CD4-positive, alpha-beta T cell treated with Interleukin-15 for 1 hour (primary cell): ENCODE data around the gene CDCA7.
"Not testable (repeated sequence)": the region's sequence is repeated elsewhere in the genome, so short reads cannot be mapped to it uniquely, and the experiment has no call there.

ENCODE experiments used
- DNase-seq: peaks from one replicate; pipeline ENCODE4 v3.0.0-alpha.2; 2020

CDCA7 gene

GRCh38 chr2:173370198-173370597, 15.5 kb downstream of the CDCA7 start:
- DNase-seq, result no peak

- DNase-seq, result no peak
Observed at GRCh38 chr2:173371023-173371422, 16.4 kb downstream of the CDCA7 start.

DNA sequence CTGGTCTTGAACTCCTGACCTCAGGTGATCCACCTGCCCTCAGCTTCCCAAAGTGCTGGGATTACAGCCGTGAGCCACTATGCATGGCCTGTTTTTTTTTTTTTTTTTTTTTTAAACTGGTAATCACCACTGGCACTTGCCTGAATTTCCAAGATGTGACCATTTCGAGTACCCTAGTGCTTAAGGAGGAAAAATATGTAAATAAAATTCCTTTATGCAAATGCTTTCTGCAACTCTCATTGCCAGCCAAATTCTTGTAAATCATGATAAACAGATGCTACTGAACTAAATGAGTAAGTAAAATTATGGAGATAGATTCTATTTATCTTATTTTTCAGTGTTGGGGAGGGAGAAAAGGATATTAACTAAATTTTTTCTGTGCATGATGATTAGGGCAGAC, 18.6 kb downstream of the CDCA7 start:
- no peak for DNase-seq

DNA sequence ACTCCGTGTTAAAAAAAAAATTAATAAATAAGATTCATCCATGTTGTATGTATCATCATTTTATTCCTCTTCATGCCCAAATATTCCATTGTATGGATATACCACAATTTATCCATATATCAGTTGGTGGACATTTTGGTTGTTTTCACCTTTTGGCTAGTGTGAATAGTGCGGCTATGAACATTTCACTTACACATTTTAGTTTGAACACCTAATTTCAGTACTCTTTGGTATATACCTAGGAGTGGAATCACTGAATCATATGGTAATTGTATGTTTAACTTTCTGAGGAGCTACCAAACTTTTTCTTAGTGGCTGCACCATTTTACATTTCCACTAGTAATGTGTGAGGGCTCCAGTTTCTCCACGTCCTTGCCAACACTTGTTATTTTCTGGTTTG, 20.0 kb downstream of the CDCA7 start:
- no peak for DNase-seq

DNA sequence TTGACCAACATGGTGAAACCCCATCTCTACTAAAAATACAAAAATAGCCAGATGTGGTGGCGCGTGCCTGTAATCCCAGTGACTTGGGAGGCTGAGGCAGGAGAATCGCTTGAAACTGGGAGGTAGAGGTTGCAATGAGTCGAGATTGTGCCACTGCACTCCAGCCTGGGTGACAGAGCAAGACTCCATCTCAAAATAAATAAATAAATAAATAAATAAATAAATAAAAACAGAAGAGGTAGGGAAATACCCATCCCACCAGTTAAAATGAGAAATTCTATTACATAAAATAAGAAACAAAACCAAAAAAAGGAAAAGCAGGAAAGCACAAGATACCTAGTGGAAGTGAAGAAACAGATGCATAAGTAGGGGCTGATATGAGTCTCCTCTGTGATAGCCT, 30.9 kb downstream of the CDCA7 start:
- not testable (repeated sequence) for DNase-seq

GRCh38 chr2:173386021-173386737, 31.5 kb downstream of the CDCA7 start:
- DNase-seq, result no peak

- DNase-seq, result no peak
Observed at GRCh38 chr2:173386738-173387065, 32.0 kb downstream of the CDCA7 start.

DNA sequence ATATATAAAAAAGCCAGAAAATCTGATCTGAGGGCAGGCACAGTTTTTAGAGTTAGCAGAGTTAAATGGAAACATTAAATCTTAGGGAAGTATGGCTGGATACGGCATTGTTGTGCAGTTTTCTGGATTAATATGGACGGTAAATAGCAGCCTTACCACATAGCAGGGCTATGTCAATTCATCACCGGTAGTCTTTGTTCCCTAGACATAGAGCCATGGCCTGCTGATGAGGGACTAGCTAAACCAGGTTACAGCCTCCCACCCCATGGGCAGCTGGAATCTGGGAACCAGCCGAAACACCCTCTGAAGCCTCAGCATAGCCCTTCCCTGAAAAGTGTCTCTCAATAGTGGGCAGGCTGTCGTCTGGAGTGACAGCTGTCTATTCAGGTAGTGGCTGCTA, 32.4 kb downstream of the CDCA7 start:
- DNase-seq, result no peak

- DNase-seq, result no peak
Observed at GRCh38 chr2:173387660-173388059, 33.0 kb downstream of the CDCA7 start.

- no peak for DNase-seq
Observed at GRCh38 chr2:173388795-173389194, 34.1 kb downstream of the CDCA7 start.

DNA sequence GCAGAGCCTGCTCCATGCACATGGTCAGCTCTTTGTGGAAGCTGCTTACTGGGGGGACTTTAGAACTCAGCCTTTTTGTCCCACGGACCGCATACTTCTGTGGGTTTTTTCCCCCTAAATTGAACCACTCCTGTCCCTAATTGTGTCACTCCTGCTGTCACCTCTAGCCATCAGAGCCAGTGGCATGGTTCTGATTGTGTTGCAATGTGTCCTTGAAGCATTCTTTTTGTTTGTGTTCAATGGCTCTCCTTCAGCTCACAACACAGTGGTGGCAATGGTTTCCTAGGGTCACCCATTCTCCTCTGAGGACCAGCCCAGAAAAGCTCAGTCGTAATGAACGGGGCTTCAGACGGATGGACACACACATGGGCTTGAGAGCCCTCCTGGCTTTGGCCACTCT, 35.4 kb downstream of the CDCA7 start:
- no peak for DNase-seq

- DNase-seq, result no peak
Observed at GRCh38 chr2:173392731-173393130, 38.1 kb downstream of the CDCA7 start.

DNA sequence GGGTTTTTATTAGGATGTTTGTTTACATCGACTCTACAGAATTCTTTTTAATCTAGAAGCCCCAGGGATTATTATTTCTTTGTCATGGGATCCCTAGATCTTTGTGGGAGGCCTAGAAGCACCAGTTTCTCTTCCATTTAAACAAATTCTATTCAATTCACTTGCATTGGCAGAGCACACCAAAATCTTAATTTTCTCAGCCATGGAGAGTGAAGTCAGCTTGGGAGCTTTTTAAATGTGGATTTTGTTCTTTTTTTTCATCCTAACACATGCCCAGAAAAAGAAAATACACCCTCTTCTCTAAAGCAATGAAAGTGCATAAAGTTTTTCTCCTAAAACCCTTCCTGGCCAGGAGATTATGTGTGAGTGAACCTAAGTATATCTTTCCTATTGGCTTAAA, 38.5 kb downstream of the CDCA7 start:
- DNase-seq, result no peak

- no peak for DNase-seq
Observed at GRCh38 chr2:173393636-173394035, 39.0 kb downstream of the CDCA7 start.

DNA sequence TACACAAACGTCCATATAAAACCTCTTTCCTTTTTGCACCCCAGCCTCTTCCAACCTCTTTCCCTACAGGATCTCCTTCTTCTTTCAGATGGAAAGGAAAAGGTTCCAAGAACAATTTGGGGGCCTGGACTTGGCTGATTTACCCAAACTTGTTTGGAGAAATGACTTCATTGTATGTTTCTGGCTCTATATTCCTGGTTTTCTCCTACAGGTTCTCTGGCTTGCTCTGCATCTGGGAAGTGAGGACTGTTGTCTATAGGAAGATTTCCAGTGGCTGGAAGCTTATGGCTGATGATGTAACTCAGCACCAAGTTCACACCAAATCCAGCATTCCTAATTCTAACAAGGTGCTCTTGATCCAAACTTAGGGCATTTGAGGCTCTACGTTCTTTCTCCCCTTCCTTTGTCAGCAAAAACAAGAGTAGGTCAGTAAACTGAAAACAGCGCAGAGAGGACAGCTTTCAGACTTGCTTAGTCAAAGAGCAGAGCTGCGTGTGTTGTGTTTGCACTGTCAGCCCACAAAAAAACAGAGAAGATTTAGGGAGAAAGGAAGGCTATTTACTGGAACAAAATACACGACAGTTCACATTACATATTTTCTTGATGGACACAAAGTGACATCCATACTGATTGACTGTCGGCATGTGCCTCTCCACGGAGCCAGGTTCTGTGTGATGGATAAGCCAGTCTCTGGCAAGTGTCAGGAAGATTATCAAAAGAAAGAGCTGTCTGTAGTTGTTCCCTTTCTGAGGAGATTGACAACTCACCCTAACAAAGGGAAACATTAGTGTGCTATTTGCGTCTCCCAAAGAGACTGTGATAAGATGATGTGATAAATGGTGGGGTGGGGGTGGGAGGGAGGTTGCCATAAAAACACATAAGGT, 39.7 kb downstream of the CDCA7 start:
- DNase-seq, result no peak

DNA sequence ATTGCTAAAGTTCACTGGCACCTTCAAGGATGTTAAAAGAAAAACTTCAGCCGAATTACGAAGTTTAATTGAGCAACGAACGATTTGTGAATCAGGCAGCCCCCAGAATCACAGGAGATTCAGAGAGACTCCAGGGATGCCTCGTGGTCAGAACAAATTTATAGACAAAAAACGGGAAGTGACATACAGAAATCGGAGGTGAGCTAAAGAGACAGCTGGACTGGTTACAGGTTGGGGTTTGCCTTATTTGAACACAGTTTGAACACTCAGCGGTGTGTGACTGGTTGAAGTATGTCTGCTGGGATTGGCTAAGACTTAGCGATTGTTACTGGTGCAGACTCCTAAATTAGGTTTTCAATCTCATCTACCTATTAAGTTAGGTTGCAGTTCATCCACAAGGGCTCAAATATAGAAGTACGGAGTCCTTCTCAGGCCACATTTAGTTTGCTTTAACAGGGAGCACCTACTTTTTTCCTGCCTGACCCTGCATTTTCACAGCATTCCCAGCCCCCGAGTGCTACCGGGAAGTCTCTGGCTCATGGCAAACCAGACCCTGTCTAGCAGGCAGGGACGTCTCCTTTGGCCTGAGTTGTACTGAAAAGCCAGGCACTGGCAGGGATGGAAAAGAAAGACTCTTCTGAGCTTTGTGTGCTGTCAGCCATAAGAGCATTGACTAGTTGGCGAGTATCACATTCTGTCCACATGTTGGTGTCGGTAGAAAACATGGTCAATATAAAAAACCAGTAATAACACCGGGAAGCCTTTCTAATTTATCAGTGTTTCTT, 41.1 kb downstream of the CDCA7 start:
- DNase-seq, result no peak

DNA sequence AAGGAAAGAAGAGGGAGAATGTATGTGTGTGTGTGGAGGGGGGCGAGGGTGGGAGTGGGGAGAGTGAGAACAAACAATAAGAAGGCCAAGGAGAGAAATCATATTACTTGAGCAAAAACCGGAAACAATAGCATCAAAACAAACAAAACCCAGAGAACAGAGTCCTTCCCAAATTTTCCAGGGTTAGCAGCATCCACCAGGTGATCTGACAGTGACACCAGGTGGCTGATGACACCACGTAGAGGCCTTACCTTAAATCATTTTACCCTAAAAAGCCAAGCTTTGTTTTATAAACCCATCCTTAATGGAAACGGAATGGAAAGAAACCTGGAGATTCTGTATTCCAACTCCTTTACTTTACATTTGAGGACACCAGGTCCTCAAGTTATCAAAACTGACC, 42.9 kb downstream of the CDCA7 start:
- no peak for DNase-seq

- DNase-seq, result no peak
Observed at GRCh38 chr2:173399229-173399628, 44.6 kb downstream of the CDCA7 start.

DNA sequence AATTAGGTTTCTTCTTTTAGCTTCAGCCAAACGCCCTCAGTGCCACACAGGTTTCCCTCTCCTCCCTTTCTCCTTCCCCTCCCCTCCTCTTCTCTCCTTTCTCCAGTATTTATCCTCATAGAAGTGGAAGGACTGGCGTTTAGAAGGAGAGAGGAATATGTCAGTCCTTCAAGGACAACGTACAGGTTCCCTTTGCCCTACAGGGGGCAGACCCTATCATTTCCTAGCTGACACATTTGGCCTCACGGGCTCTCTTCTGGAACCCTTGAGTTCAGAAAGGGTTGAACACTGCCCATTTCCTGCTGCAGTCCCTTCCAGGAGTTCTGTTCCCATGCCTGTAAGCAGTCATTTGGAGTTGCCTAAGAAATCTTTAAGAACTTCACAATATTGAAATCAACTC, 46.1 kb downstream of the CDCA7 start:
- no peak for DNase-seq

- no peak for DNase-seq
Observed at GRCh38 chr2:173401716-173402326, 47.1 kb downstream of the CDCA7 start.

DNA sequence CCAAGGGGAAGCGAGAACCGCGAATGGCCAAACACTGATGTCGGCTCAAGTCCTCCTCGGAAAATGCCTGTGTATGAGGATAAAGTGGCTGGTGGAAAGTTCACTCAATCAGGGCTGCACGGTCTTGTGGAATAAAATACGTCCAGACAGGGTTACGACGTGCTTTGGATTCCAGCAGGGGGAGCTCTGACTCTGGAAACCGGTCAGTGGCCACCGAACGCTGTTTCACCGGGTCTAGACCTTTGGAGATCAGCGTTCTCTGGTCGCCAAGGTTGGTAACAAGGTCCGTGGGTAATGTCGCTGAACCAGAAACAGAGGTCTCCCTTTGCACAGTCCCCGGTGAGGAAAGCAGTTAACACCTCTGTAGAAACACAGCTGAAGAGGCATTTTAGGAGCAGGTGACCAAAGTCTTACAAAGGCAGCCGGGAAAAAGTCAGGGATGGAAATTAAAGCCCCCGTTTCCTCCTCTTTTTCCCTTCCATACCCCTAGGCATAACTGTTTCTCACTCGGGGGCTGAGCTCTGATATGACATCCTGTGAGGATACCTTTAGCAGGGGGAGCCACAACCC, 47.8 kb downstream of the CDCA7 start:
- peak; percentile 71 for DNase-seq

DNA sequence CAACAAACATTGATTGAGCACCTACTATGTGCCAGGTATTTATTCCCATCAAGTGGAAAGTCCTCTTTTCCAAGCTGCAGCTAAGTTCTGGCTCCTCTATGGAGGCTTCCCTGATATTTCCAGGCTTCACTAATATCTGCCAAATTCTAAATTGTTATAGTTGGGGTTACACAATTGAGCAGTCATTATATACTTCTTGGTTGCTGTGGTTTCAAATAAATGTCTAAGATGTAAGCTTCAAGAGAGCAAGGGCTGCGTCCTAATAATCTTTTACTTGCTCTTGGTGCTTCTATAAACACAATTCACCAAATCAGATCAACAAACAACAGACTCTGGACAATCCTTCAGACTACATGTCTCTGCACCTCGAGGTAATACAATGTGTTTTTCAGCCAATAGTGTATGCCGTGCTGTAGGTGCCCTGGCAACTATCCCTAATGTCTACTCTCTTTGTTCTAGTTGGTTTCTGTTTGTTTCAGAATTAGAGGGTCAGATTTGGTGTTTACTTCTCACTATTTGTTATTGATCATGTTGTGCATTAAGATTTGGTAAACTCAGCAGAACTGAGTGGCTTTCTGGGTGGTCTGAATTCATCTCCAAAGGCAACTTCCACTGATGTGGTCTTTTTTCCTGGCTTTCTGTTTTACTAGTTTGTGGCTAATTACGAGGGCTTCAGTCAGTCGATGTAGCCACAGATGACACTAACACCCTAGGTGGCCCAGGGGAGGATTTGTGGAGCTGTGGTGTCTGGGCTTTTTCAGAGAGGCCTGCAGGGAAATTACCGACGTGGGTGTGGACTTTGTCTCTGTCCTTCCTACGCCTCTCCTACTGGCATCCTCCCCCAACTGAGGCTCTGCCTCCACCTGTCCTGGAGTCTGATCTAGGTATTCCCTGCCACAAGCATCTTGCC, 50.4 kb downstream of the CDCA7 start:
- DNase-seq, result no peak
